A549 (cell line): ENCODE measurements around the gene GPR89B.
"Not testable (repeated sequence)": the region's sequence is repeated elsewhere in the genome, so short reads cannot be mapped to it uniquely, and the experiment has no call there.

Source experiments
- BHLHE40 ChIP-seq: IDR thresholded peaks from 2 replicates; pipeline ENCODE4 v1.6.1; 2012; ENCODE audit warnings: low read depth, low read length, inconsistent platforms
- EP300 ChIP-seq, 2 experiments: fragments of >200 bp; sonication (Bioruptor Twin); formaldehyde crosslinking; IDR thresholded peaks; 2 replicates in 1 of 2; 3 replicates in 1 of 2; pipeline ENCODE4 v1.6.1; 2016 to 2017
- ESRRA ChIP-seq: fragments of 150-350 bp; IDR thresholded peaks from 2 replicates; pipeline ENCODE4 v1.6.1; 2014; ENCODE audit warnings: mild to moderate bottlenecking, low read length, borderline replicate concordance
- FOSL2 ChIP-seq, 2 experiments: fragments of 450-650 bp in 1 of 2; fragments of >200 bp in 1 of 2; sonication (Bioruptor Twin) in 1 of 2; formaldehyde crosslinking; IDR thresholded peaks; 2 replicates each; pipeline versions ENCODE4 v1.5.0 to v1.6.1; 2016 to 2020; ENCODE audit warnings: mild to moderate bottlenecking in 1 of 2, moderate library complexity in 1 of 2
- MAZ ChIP-seq: fragments of 150-350 bp; IDR thresholded peaks from 2 replicates; pipeline ENCODE4 v1.6.1; 2014; ENCODE audit warnings: antibody characterized with exemption, low read depth, low read length, borderline replicate concordance
- PHF8 ChIP-seq: fragments of 200-600 bp; sonication (generic); IDR thresholded peaks from 2 replicates; pipeline ENCODE4 v1.6.1; 2016; ENCODE audit warnings: low read depth, mild to moderate bottlenecking, antibody characterized with exemption, moderate library complexity, borderline replicate concordance
- ZC3H11A ChIP-seq: fragments of 450-650 bp; IDR thresholded peaks from 2 replicates; pipeline ENCODE4 v1.6.1; 2014; ENCODE audit warnings: antibody characterized with exemption, mild to moderate bottlenecking
- TF ChIP-seq, protein P1 (sequence below): fragments of >200 bp; sonication (Bioruptor Twin); formaldehyde crosslinking; IDR thresholded peaks from 3 replicates; pipeline ENCODE4 v1.5.1; 2016

DNA sequence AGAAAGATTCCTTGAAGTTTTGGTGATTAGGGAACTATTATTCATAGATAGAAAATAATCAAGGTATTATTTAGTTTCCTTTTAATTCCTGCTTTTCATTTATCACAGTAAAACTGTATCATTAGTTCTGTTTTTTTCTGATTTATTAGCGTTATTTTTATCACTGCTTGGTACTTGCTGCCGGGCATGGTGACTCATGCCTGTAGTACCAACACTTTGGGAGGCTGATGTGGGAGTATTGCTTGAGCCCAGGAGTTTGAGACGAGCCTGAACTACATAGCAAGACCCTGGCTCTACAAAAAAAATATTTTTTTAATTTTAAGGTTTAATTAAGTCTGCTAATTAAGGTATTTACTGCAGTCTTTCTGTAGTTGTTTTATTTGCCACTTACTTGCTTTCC, 59.7 kb downstream of the GPR89B start:
- not testable (repeated sequence) for TF ChIP-seq BHLHE40; ESRRA; PHF8; ZC3H11A; EP300 (IDR thresholded peaks at IDR 0.05); MAZ; FOSL2 (IDR thresholded peaks at IDR 0.05); FOSL2 (CRISPR knock-in tag; IDR thresholded peaks at IDR 0.05)
- TF ChIP-seq, protein P1, sequence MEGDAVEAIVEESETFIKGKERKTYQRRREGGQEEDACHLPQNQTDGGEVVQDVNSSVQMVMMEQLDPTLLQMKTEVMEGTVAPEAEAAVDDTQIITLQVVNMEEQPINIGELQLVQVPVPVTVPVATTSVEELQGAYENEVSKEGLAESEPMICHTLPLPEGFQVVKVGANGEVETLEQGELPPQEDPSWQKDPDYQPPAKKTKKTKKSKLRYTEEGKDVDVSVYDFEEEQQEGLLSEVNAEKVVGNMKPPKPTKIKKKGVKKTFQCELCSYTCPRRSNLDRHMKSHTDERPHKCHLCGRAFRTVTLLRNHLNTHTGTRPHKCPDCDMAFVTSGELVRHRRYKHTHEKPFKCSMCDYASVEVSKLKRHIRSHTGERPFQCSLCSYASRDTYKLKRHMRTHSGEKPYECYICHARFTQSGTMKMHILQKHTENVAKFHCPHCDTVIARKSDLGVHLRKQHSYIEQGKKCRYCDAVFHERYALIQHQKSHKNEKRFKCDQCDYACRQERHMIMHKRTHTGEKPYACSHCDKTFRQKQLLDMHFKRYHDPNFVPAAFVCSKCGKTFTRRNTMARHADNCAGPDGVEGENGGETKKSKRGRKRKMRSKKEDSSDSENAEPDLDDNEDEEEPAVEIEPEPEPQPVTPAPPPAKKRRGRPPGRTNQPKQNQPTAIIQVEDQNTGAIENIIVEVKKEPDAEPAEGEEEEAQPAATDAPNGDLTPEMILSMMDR = not testable (repeated sequence)
